A549 (cell line): ENCODE measurements around the gene POP7. TPM values are rescaled to one million over a fixed set of nuclear protein-coding genes. Genes with fewer than 3 reads are reported as not detected.
"Not testable (repeated sequence)": the region's sequence is repeated elsewhere in the genome, so short reads cannot be mapped to it uniquely, and the experiment has no call there.

Experiments
- ATAC-seq, 2 experiments: fragments of 200-7000 bp in 1 of 2; fragments of >200 bp in 1 of 2; cut with Nextera tagmentation in 1 of 2; cut with Tn5 transposase in 1 of 2; 3 replicates each; pipeline versions ENCODE4 v1.8.0 to v1.9.1; 2018 to 2020; ENCODE audit warnings: mild to moderate bottlenecking in 1 of 2, moderate library complexity in 1 of 2
- CTCF ChIA-PET: fragments of 300-600 bp; sonication (Branson Sonifier 250); formaldehyde crosslinking; extraction: SDS; loops from one replicate; lab custom pipeline; 2021; ENCODE audit warnings: antibody characterized with exemption, inconsistent platforms; lab: Yijun Ruan, JAX
- POLR2A ChIA-PET: fragments of 350-600 bp; formaldehyde crosslinking; extraction: SDS; loops from one replicate; lab custom pipeline; 2021; ENCODE audit warnings: antibody characterized with exemption, inconsistent platforms; lab: Yijun Ruan, JAX
- DNase-seq, 2 experiments: peaks; one replicate each; pipeline versions ENCODE4 v3.0.0 to v3.0.0-alpha.2; 2011 to 2016; ENCODE audit warnings: low read depth in 1 of 2, low spot score in 1 of 2
- FAIRE-seq: peaks from 2 replicates; lab custom pipeline; 2011; peaks lifted over from hg19 to GRCh38; lab: Jason Lieb, UNC
- H3K27ac ChIP-seq, 2 experiments: fragments of >200 bp; sonication (Bioruptor Twin); formaldehyde crosslinking; 3 replicates each; pipeline ENCODE4 v1.5.1; 2016 to 2017
- H3K4me1 ChIP-seq: fragments of >200 bp; sonication (Bioruptor Twin); formaldehyde crosslinking; 3 replicates; pipeline ENCODE4 v1.6.1; 2016
- H3K4me2 ChIP-seq: fragments of >200 bp; sonication (Bioruptor Twin); formaldehyde crosslinking; 3 replicates; pipeline ENCODE4 v1.6.1; 2016
- H3K4me3 ChIP-seq: fragments of >200 bp; sonication (Bioruptor Twin); formaldehyde crosslinking; 3 replicates; pipeline ENCODE4 v1.5.1; 2016
- H3K9me3 ChIP-seq: fragments of >200 bp; sonication (Bioruptor Twin); formaldehyde crosslinking; 3 replicates; pipeline ENCODE4 v1.6.1; 2016
- CTCF ChIP-seq: fragments of >200 bp; sonication (Bioruptor Twin); formaldehyde crosslinking; IDR thresholded peaks from 3 replicates; pipeline ENCODE4 v1.5.1; 2016
- ESRRA ChIP-seq: fragments of 150-350 bp; IDR thresholded peaks from 2 replicates; pipeline ENCODE4 v1.6.1; 2014; ENCODE audit warnings: mild to moderate bottlenecking, low read length, borderline replicate concordance
- FOSB ChIP-seq: fragments of 250-450 bp; sonication (Bioruptor Pico); IDR thresholded peaks from 2 replicates; pipeline ENCODE4 v1.5.0; 2020; ENCODE audit warnings: mild to moderate bottlenecking, moderate library complexity
- MAX ChIP-seq: IDR thresholded peaks from 2 replicates; pipeline ENCODE4 v1.6.1; 2012
- NFE2L2 ChIP-seq: fragments of 150-350 bp; conservative IDR thresholded peaks from 2 replicates; pipeline ENCODE4 v1.6.1; 2014; ENCODE audit warnings: low read length
- PBX3 ChIP-seq: IDR thresholded peaks from 2 replicates; pipeline ENCODE4 v1.6.1; 2012
- RAD21 ChIP-seq, 2 experiments: fragments of >200 bp in 1 of 2; sonication (Bioruptor Twin) in 1 of 2; formaldehyde crosslinking in 1 of 2; IDR thresholded peaks in 1 of 2; conservative IDR thresholded peaks in 1 of 2; 2 replicates in 1 of 2; 3 replicates in 1 of 2; pipeline ENCODE4 v1.6.1; 2012 to 2018; ENCODE audit warnings: inconsistent platforms in 1 of 2
- RCOR1 ChIP-seq: fragments of 150-350 bp; IDR thresholded peaks from 2 replicates; pipeline ENCODE4 v1.6.1; 2014; ENCODE audit warnings: antibody characterized with exemption, low read length, low read depth
- REST ChIP-seq: fragments of 200-600 bp; sonication (generic); IDR thresholded peaks from 2 replicates; pipeline ENCODE4 v1.6.1; 2016; ENCODE audit warnings: antibody characterized with exemption, mild to moderate bottlenecking, moderate library complexity
- SMC3 ChIP-seq: fragments of >200 bp; sonication (Bioruptor Twin); formaldehyde crosslinking; IDR thresholded peaks from 3 replicates; pipeline ENCODE4 v1.6.1; 2018; ENCODE audit warnings: inconsistent platforms
- TP53 ChIP-seq: fragments of 250-450 bp; sonication (Bioruptor Pico); IDR thresholded peaks from 2 replicates; pipeline ENCODE4 v1.5.0; 2021; ENCODE audit warnings: mild to moderate bottlenecking, moderate library complexity
- USF2 ChIP-seq: fragments of 450-650 bp; IDR thresholded peaks from 2 replicates; pipeline ENCODE4 v1.6.1; 2014; ENCODE audit warnings: antibody characterized with exemption
- ZNF302 ChIP-seq: fragments of 250-450 bp; sonication (Bioruptor Pico); IDR thresholded peaks from 2 replicates; pipeline ENCODE4 v1.9.0; 2021; ENCODE audit warnings: inconsistent platforms, mild to moderate bottlenecking, moderate library complexity
- WGBS: methylation state at CpG from one replicate; pipeline ENCODE4 v1.1.6; 2017; ENCODE audit errors: missing lambda C conversion rate; 5-methylcytosine and 5-hydroxymethylcytosine counted together
- polyA plus RNA-seq, 4 experiments: library from polyadenylated mRNA; depleted of rRNA in 3 of 4; stranded (reverse); fragments of >200 nt; fragmentation: RNase III in 1 of 4; extraction: RNeasy Plus Mini Kit Qiagen cat#74134 plus additional on column Dnase treatment in 1 of 4; gene quantifications; 2 replicates in 3 of 4; 3 replicates in 1 of 4; pipeline ENCODE4 v1.2.3, GENCODE V29; 2011 to 2017

POP7 gene
- polyA plus RNA-seq, 2 of the 4 experiments (the other 2 are of a cell fraction): 29.5 to 77.4 TPM

GRCh38 chr7:100714725-100715124 is 8.8 kb downstream of the POP7 start:
- DNase-seq (no peak), FAIRE-seq (no peak), ATAC-seq (no peak)
- no peaks in the 10 kb centered on the region for H3K4me1 ChIP-seq
- POLR2A ChIA-PET: interaction anchor here (2.0 kb wide), 1 partner anchor 9 kb away, joined by 6 read pairs; the partner anchor contains the start of gene POP7
- H3K27ac ChIP-seq: no peak overlapping the region
- no peak overlapping the region for H3K4me2 ChIP-seq
- CTCF ChIA-PET: interaction anchor here (0.6 to 19.8 kb wide), 5 partner anchors 8 to 244 kb away, joined by 3 to 280 read pairs (median 29); partner anchors contain the start of genes POP7 and SLC12A9
- no peaks in the 10 kb centered on the region for H3K9me3 ChIP-seq
- WGBS: 60% methylated on average over 7 of the region's 8 CpGs
- TF ChIP-seq SMC3 (no peak), NFE2L2 (no peak), USF2 (no peak), RCOR1 (no peak), PBX3 (no peak), FOSB (no peak), ZNF302 (no peak), TP53 (CRISPR knock-in tag) (no peak), REST (no peak), MAX (no peak)
- no peak overlapping the region for H3K4me3 ChIP-seq

GRCh38 chr7:100717073-100717472 is 11.2 kb downstream of the POP7 start:
- POLR2A ChIA-PET, H3K4me2 ChIP-seq, FAIRE-seq, H3K9me3 ChIP-seq, H3K27ac ChIP-seq, DNase-seq, H3K4me3 ChIP-seq, ATAC-seq: not testable (repeated sequence)
- 87% methylated on average over 2 of the region's 2 CpGs for WGBS
- CTCF ChIA-PET: interaction anchor here (0.6 to 19.8 kb wide), 10 partner anchors 8 to 1589 kb away, joined by 3 to 280 read pairs (median 4); partner anchors contain the start of genes POP7 and SLC12A9
- H3K4me1 ChIP-seq: peaks cover 11% of the 10 kb centered on the region; the same call in 2 of the 3 replicates

- H3K4me1 ChIP-seq: peaks cover 11% of the 10 kb centered on the region; the same call in 2 of the 3 replicates
- DNase-seq: peak in 1 of 2 experiments; percentile 64
- H3K9me3 ChIP-seq: no peaks in the 10 kb centered on the region
- FAIRE-seq: no peak
- TF ChIP-seq MAX (0 out of 2 replicates have a peak, but pooled peaks have one; percentile 12), ZNF302 (no peak), SMC3 (peak; percentile 78), RCOR1 (no peak), ESRRA (no peak), CTCF (peak; percentile 55), RAD21 (conservative IDR thresholded peaks at IDR 0.05 in 1 of 2, IDR thresholded peaks at IDR 0.05 in 1 of 2) (peak; percentile 77 to 80)
- TF ChIP-seq, all 56 proteins: peak for 4
- peak overlapping the region in 1 of 2 experiments; percentile 70; a peak in 1 of 6 replicates for H3K27ac ChIP-seq
- 21% methylated on average over 8 of the region's 8 CpGs for WGBS
- peak; percentile 68 to 80 for ATAC-seq
- POLR2A ChIA-PET: no interaction called here
- H3K4me2 ChIP-seq: peak overlapping the region; percentile 87
- CTCF ChIA-PET: interaction anchor here (0.5 to 19.8 kb wide), 42 partner anchors 11 to 339 kb away, joined by 3 to 280 read pairs (median 4); partner anchors contain the start of genes EPHB4, POP7, SLC12A9 and UFSP1
- peak overlapping the region; percentile 40; the same call in 2 of the 3 replicates for H3K4me3 ChIP-seq
Observed at GRCh38 chr7:100719523-100720278, 13.8 kb downstream of the POP7 start.
